GM21526 (cell line): ENCODE measurements around the gene FXYD3.
"Not testable (repeated sequence)": the region's sequence is repeated elsewhere in the genome, so short reads cannot be mapped to it uniquely, and the experiment has no call there.

Experiments
- ATAC-seq: cut with Tn5 transposase; IDR thresholded peaks from one replicate; pipeline ENCODE4 v1.9.1; 2021; ENCODE audit warnings: moderate library complexity; ENCODE audit not compliant: unreplicated experiment, low FRiP score

Gene FXYD3

GRCh38 chr19:35123573-35123972 is 8.0 kb downstream of the FXYD3 start:
- no peak for ATAC-seq

DNA sequence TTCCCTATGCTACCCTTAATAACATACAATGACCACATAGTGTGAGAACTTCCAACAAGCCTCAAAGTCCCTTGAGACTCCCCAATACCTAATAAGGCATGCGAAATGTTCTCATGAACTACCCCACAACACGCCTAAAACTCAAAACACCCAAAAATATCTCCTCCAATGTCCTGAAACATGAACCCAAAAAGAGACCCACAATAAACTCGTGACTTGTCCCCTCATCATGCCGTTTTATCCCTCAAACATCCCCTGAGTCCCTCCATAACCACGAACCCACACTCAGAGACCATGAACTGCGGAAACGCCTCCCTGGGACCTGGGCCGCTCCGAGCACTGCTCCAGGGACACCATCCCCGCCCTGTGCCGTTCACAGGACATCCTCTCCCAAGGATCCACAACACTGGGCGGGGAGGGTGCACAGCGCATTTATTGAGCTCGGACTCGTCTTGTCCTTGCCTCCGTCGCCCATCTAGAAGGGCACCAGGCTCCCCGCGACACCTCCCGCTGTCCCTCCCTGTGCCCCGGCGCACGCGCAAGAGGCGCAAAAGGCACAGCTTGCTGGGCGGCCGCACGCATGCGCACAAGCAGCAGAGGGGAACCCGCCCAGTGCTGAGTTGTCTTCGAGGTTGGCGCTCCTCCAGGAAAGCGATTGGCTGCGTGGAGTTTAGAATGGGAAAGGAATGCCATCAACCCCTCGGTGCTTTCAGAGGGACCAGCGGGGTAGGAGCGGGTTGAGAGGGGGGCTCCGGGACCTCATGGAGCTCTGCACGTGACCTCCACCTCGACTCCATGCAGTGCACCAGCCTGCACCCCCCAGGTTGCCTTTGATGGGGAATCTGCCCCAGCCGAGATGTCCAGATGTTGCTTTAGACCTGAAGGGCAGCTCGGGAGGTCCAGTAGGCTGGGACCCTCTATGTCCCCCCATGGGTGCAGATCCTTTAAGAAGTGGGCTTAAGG is 8.8 kb downstream of the FXYD3 start:
- no peak for ATAC-seq

- ATAC-seq, result no peak
Measured at GRCh38 chr19:35125270-35125717, 9.7 kb downstream of the FXYD3 start.

GRCh38 chr19:35125749-35126623 is 10.4 kb downstream of the FXYD3 start:
- no peak for ATAC-seq

DNA sequence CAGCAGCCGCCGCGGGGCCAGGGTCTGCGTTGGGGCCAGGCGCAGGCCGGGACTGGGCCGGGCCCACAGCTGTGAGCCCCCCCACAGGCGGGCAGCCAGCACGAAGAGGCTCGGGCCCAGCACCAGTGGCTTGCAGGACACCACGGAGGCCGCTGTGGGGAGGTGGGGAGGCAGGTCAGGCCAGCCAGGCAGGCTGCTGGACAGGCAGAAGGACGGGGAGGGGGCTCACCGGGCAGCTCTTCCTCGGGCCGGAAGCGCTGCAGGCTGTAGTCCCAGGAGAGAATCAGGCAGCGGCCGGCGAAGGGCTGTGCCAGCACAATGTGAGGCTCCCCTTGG is 11.0 kb downstream of the FXYD3 start:
- no peak for ATAC-seq

- no peak for ATAC-seq
Measured at GRCh38 chr19:35127871-35128270, 12.2 kb downstream of the FXYD3 start.

DNA sequence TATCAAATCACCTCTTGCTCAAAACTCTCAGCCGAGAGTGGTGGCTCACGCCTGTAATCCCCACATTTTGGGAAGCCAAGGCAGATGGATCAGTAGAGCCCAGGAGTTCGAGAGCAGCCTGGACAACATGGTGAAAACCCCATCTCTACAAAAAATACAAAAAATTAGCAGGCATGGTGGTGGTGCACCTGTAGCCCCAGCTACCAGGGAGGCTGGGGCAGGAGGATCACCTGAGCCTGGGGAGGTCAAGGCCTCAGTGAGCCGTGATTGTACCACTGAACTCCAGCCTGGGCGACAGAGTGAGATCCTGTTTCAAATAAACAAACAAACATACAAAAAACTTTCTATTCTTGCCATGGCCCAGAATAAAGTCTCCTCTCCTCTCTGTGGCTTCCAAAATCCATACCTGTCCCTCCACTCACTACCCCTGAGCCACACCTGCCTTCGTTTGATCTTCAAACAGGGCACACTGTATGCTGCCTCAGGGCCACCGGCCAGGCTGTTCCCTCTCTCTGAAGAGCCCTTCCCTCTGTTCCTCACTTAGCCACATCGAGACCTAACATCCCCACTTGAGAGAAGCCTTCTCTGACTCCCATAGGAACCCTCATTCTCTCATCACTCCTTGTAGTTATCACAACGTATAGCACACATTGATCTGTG is 12.9 kb downstream of the FXYD3 start:
- ATAC-seq, result no peak

- ATAC-seq, result not testable (repeated sequence)
Measured at GRCh38 chr19:35129724-35130274, 14.2 kb downstream of the FXYD3 start.

DNA sequence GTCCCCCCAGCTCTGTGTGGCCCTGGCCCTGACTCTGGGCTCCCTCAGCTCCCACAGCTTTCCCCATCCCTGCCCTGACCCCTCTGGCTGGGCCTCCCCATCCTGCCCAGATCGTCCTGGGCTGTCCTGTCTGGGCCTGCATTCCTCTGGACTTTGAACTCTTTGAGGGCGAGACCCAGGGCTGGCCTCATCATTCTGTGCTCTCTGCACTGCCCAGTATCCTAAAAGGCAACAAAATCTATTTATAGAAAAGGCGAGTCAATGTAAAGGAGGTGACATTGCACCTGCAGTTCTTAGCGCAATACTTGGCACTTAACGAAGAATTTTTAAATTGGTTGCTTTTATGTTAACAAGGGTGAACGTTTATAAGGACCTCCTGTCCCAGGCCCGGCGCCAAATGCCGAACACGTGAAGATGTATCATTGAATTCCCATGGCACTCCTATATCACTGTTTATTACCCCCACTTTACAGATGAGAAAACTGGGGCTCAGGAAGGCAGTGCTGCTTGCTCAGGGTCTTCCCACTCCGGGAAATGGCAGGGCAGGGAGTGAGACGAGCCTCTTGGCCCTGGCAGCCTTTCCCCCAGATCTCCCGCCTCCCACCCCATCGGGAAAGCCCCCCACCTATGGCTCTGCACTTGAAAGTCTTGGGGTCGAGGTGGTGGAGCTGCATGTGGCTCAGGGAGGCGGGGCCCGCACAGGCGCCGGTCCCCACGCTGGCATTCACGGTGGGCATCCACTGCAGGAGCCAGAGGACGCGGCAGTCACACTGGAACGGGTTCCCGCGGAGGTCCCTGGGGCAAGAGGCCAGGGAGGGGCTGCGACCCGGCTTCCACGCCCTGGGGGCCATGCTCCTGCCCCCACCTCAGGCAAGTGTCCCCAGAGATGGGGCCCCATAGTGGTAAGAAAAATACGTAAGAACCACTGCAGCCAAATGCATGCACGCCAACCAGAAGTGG is 15.4 kb downstream of the FXYD3 start:
- ATAC-seq, result no peak

- ATAC-seq, result no peak
Measured at GRCh38 chr19:35132254-35132653, 16.6 kb downstream of the FXYD3 start.

DNA sequence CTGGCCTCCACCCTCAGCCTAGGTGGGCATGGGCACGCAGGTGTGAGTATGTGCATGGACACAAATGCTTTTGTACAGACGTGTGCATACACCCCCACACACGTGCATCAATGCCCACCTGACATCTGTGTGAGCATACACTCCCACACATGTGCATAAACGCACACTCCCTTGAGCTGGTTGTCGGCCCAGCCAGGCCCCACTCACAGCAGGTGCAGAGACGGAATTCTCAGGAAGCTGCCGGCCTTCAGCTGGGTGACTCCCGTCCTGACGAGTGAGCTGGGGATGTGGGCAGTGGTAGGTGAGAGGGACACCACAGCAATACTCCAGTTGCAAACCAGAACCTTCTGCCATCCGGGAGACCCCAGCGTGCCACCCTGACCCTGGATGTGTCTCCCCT is 18.2 kb downstream of the FXYD3 start:
- ATAC-seq, result no peak

- no peak for ATAC-seq
Measured at GRCh38 chr19:35134601-35135242, 19.1 kb downstream of the FXYD3 start, which contains the start of gene LGI4. LGI4 (minus strand) TSS chr19:35135059; CDS start chr19:35134680, 379 bp downstream.

GRCh38 chr19:35135389-35135909 is 19.8 kb downstream of the FXYD3 start:
- no peak for ATAC-seq

- no peak for ATAC-seq
Measured at GRCh38 chr19:35136231-35136630, 20.6 kb downstream of the FXYD3 start.

DNA sequence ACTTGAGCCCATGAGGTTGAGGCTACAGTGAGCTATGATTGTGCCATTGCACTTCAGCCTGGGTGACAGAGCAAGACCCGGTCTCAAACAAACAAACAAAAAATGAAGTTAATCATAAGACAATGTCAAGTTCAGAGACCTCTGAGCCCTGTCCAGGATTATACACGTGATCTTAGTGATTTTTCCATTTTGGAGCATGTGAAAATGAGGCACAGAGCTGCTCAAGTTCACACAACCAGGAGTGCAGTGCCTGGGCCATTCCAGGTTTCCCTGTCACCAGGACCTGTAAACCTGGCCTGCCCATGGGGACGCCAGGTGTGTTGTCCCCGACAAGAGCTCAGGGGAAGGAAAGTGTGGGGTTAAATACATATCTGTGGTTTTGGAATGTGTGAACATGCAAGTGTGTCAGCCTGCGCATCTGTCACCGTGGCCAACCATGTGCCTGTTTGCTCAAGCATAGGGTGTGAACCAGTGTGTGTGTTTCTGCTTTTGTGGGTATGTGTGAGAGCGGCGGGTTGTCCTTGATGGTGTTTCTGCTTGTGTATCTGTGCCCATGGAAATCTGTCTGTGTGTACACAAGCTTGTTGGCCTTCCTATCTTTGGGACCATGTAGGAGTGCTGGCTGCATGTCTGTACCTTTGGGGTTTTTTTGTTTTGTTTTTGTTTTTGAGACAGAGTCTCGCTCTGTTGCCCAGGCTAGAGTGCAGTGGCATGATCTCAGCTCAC is 21.5 kb downstream of the FXYD3 start:
- no peak for ATAC-seq

GRCh38 chr19:35138305-35138892 is 22.8 kb downstream of the FXYD3 start, which contains the start of gene FXYD1:
FXYD1 (plus strand) TSS chr19:35138824; CDS start chr19:35140080, 1,256 bp downstream.
- no peak for ATAC-seq

- no peak for ATAC-seq
Measured at GRCh38 chr19:35140207-35140961, 24.8 kb downstream of the FXYD3 start.
